H1 (cell line): Measurements from ENCODE around the gene RASAL2. TPM values are rescaled to one million over a fixed set of nuclear protein-coding genes. Genes with fewer than 3 reads are reported as not detected.
A peak's percentile ranks its signal among the peaks of the same experiment; 100 is the strongest.

Experiments used
- CTCF ChIA-PET: fragments of 300-600 bp; sonication (Branson Sonifier 250); formaldehyde crosslinking; loops from one replicate; lab custom pipeline; 2021; ENCODE audit not compliant: partially characterized antibody; lab: Charles Lee
- POLR2A ChIA-PET: fragments of 300-600 bp; sonication (Branson Sonifier 250); formaldehyde crosslinking; loops from one replicate; lab custom pipeline; 2021; ENCODE audit warnings: inconsistent platforms; ENCODE audit not compliant: partially characterized antibody; lab: Charles Lee
- DNase-seq, 2 experiments: peaks; one replicate each; pipeline versions ENCODE4 v3.0.0 to v3.0.0-alpha.2; 2010 to 2022; ENCODE audit warnings: low spot score in 2 of 2, low read depth in 1 of 2, mixed read lengths in 1 of 2
- FAIRE-seq: peaks from 2 replicates; lab custom pipeline; 2011; peaks lifted over from hg19 to GRCh38; lab: Jason Lieb, UNC
- H2AFZ ChIP-seq: 2 replicates; pipeline ENCODE4 v1.8.1; 2012; ENCODE audit warnings: low read length, inconsistent platforms
- H2AK5ac ChIP-seq: 2 replicates; pipeline ENCODE4 v1.6.1; 2013; ENCODE audit warnings: low read depth, low read length
- H2BK120ac ChIP-seq: replicated peaks from 2 replicates; pipeline ENCODE3; 2013; ENCODE audit warnings: low read depth, low read length, inconsistent platforms
- H2BK12ac ChIP-seq: 2 replicates; pipeline ENCODE4 v1.6.1; 2013; ENCODE audit warnings: low read depth, low read length
- H2BK15ac ChIP-seq: 2 replicates; pipeline ENCODE4 v1.6.1; 2013; ENCODE audit warnings: low read length
- H2BK20ac ChIP-seq: 2 replicates; pipeline ENCODE4 v1.6.1; 2013; ENCODE audit warnings: low read length
- H2BK5ac ChIP-seq: 2 replicates; pipeline ENCODE4 v1.6.1; 2013; ENCODE audit warnings: low read depth, low read length
- H3K14ac ChIP-seq: 2 replicates; pipeline ENCODE4 v1.6.1; 2013; ENCODE audit warnings: inconsistent platforms; ENCODE audit not compliant: insufficient read length
- H3K18ac ChIP-seq: 2 replicates; pipeline ENCODE4 v1.6.1; 2013; ENCODE audit warnings: low read length; ENCODE audit errors: extremely low read depth
- H3K23ac ChIP-seq: 2 replicates; pipeline ENCODE4 v1.6.1; 2013; ENCODE audit warnings: inconsistent platforms; ENCODE audit not compliant: insufficient read length
- H3K23me2 ChIP-seq: 2 replicates; pipeline ENCODE4 v1.6.1; 2013; ENCODE audit warnings: low read depth, low read length
- H3K27ac ChIP-seq: 2 replicates; pipeline ENCODE4 v1.6.1; 2011; ENCODE audit warnings: low read depth, low read length, inconsistent platforms
- H3K27me3 ChIP-seq, 4 experiments: replicated peaks in 1 of 4; 1 replicate in 1 of 4; 2 replicates in 3 of 4; pipeline versions ENCODE4 v1.6.1 to v1.8.1; 2011 to 2013; ENCODE audit warnings: low read length in 3 of 4, mild to moderate bottlenecking in 3 of 4, inconsistent platforms in 2 of 4, mixed read lengths in 2 of 4, moderate library complexity in 1 of 4; ENCODE audit not compliant: control insufficient read depth in 3 of 4, insufficient read depth in 3 of 4; ENCODE audit errors: extremely low read depth in 1 of 4
- H3K36me3 ChIP-seq, 4 experiments: 2 replicates each; pipeline versions ENCODE4 v1.6.1 to v1.8.1; 2011 to 2013; ENCODE audit warnings: mild to moderate bottlenecking in 4 of 4, low read length in 3 of 4, moderate library complexity in 2 of 4, control low read depth in 1 of 4, inconsistent platforms in 1 of 4; ENCODE audit not compliant: insufficient read depth in 4 of 4, control insufficient read depth in 2 of 4
- H3K4ac ChIP-seq: replicated peaks from 2 replicates; pipeline ENCODE3; 2013; ENCODE audit warnings: low read length, low read depth, mixed read lengths, inconsistent platforms; ENCODE audit not compliant: insufficient read length
- H3K4me1 ChIP-seq, 4 experiments: replicated peaks in 1 of 4; 1 replicate in 1 of 4; 2 replicates in 3 of 4; pipeline versions ENCODE4 v1.6.1 to v1.8.1; 2011 to 2013; ENCODE audit warnings: low read length in 3 of 4, inconsistent platforms in 2 of 4, mixed read lengths in 1 of 4; ENCODE audit not compliant: insufficient read depth in 4 of 4, control insufficient read depth in 3 of 4
- H3K4me2 ChIP-seq, 2 experiments: 2 replicates each; pipeline versions ENCODE4 v1.6.1 to v1.8.1; 2011 to 2013; ENCODE audit warnings: low read depth in 2 of 2, low read length in 2 of 2, control low read depth in 1 of 2, inconsistent platforms in 1 of 2, mild to moderate bottlenecking in 1 of 2; ENCODE audit not compliant: insufficient read depth in 1 of 2
- H3K4me3 ChIP-seq, 4 experiments: fragments of 200-600, 300-600 bp in 1 of 4; sonication (generic), shearing (Covaris generic), sonication (Bioruptor Twin) in 1 of 4; 2 replicates each; pipeline versions ENCODE4 v1.5.1 to v1.8.1; 2011 to 2016; ENCODE audit warnings: low read length in 4 of 4, low read depth in 3 of 4, control low read depth in 2 of 4, inconsistent platforms in 2 of 4, mild to moderate bottlenecking in 2 of 4, mixed read lengths in 1 of 4, moderate library complexity in 1 of 4; ENCODE audit not compliant: insufficient read depth in 2 of 4; ENCODE audit errors: extremely low read depth in 1 of 4
- H3K56ac ChIP-seq: replicated peaks from 2 replicates; pipeline ENCODE3; 2013; ENCODE audit warnings: low read depth, mild to moderate bottlenecking, mixed read lengths, low read length, inconsistent platforms; ENCODE audit not compliant: insufficient read length
- H3K79me1 ChIP-seq: 2 replicates; pipeline ENCODE4 v1.6.1; 2013; ENCODE audit warnings: low read depth, low read length, control low read depth
- H3K79me2 ChIP-seq, 2 experiments: 2 replicates each; pipeline versions ENCODE4 v1.6.1 to v1.8.1; 2012 to 2013; ENCODE audit warnings: low read length in 2 of 2, mild to moderate bottlenecking in 2 of 2, inconsistent platforms in 1 of 2; ENCODE audit not compliant: insufficient read depth in 2 of 2, control insufficient read depth in 1 of 2
- H3K9ac ChIP-seq, 4 experiments: replicated peaks in 1 of 4; 1 replicate in 1 of 4; 2 replicates in 3 of 4; pipeline versions ENCODE4 v1.6.1 to v1.8.1; 2011 to 2013; ENCODE audit warnings: low read depth in 3 of 4, low read length in 3 of 4, control low read depth in 2 of 4, mild to moderate bottlenecking in 2 of 4, moderate library complexity in 2 of 4, inconsistent platforms in 1 of 4; ENCODE audit errors: extremely low read depth in 1 of 4
- H3K9me3 ChIP-seq, 2 experiments: 2 replicates each; pipeline versions ENCODE4 v1.6.1 to v1.8.1; 2012 to 2013; ENCODE audit warnings: mild to moderate bottlenecking in 2 of 2, moderate library complexity in 2 of 2, control low read depth in 1 of 2, inconsistent platforms in 1 of 2, low read depth in 1 of 2, low read length in 1 of 2, mixed read lengths in 1 of 2; ENCODE audit not compliant: insufficient read depth in 2 of 2
- H4K20me1 ChIP-seq, 2 experiments: replicated peaks in 1 of 2; 2 replicates each; pipeline versions ENCODE3 to v1.8.1; 2011 to 2013; ENCODE audit warnings: inconsistent platforms in 2 of 2, low read length in 2 of 2, mild to moderate bottlenecking in 1 of 2; ENCODE audit not compliant: insufficient read depth in 2 of 2, control insufficient read depth in 1 of 2
- H4K5ac ChIP-seq: 2 replicates; pipeline ENCODE4 v1.6.1; 2013; ENCODE audit warnings: low read length, low read depth, mixed read lengths, inconsistent platforms; ENCODE audit not compliant: insufficient read length
- H4K8ac ChIP-seq: 2 replicates; pipeline ENCODE4 v1.8.0; 2013; ENCODE audit warnings: mild to moderate bottlenecking, moderate library complexity, low read length, inconsistent platforms; ENCODE audit not compliant: insufficient read depth; ENCODE audit errors: extremely low read depth
- H4K91ac ChIP-seq: replicated peaks from 2 replicates; pipeline ENCODE3; 2013; ENCODE audit warnings: low read length, mixed read lengths, inconsistent platforms; ENCODE audit not compliant: insufficient read length
- CBX8 ChIP-seq: fragments of 300-800, 300-1000 bp; sonication (generic); IDR thresholded peaks from 2 replicates; pipeline ENCODE4 v1.7.1; 2016; ENCODE audit warnings: low read depth, low read length, borderline replicate concordance
- CHD2 ChIP-seq: IDR thresholded peaks from 2 replicates; pipeline ENCODE4 v1.6.1; 2012; ENCODE audit warnings: low read length, improper control_type of control experiment
- CREB1 ChIP-seq: IDR thresholded peaks from 2 replicates; pipeline ENCODE4 v1.6.1; 2012; ENCODE audit warnings: inconsistent platforms
- EGR1 ChIP-seq: IDR thresholded peaks from 2 replicates; pipeline ENCODE4 v1.6.1; 2011; ENCODE audit warnings: low read depth, low read length, borderline replicate concordance
- EP300 ChIP-seq, 2 experiments: IDR thresholded peaks; 1 replicate in 1 of 2; 2 replicates in 1 of 2; pipeline ENCODE4 v1.6.1; 2011 to 2012; ENCODE audit warnings: low read depth in 2 of 2, low read length in 2 of 2, mild to moderate bottlenecking in 2 of 2, borderline replicate concordance in 1 of 2, inconsistent platforms in 1 of 2, moderate library complexity in 1 of 2
- RFX5 ChIP-seq: IDR thresholded peaks from 2 replicates; pipeline ENCODE4 v1.6.1; 2011; ENCODE audit warnings: low read depth, low read length, improper control_type of control experiment, borderline replicate concordance
- SIN3A ChIP-seq, 2 experiments: IDR thresholded peaks in 1 of 2; conservative IDR thresholded peaks in 1 of 2; 2 replicates each; pipeline ENCODE4 v1.6.1; 2011 to 2012; ENCODE audit warnings: low read length in 2 of 2, improper control_type of control experiment in 1 of 2, low read depth in 1 of 2, mild to moderate bottlenecking in 1 of 2
- SP1 ChIP-seq: IDR thresholded peaks from 2 replicates; pipeline ENCODE4 v1.6.1; 2011; ENCODE audit warnings: low read depth, low read length
- SRF ChIP-seq: IDR thresholded peaks from 2 replicates; pipeline ENCODE4 v1.6.1; 2011; ENCODE audit warnings: mild to moderate bottlenecking, low read depth, low read length, moderate library complexity
- TAF1 ChIP-seq: IDR thresholded peaks from 2 replicates; pipeline ENCODE4 v1.6.1; 2011; ENCODE audit warnings: mild to moderate bottlenecking, low read depth, low read length
- TCF12 ChIP-seq: IDR thresholded peaks from 2 replicates; pipeline ENCODE4 v1.6.1; 2011; ENCODE audit warnings: low read depth, mild to moderate bottlenecking, low read length
- YY1 ChIP-seq: IDR thresholded peaks from 2 replicates; pipeline ENCODE4 v1.6.1; 2011; ENCODE audit warnings: low read depth, mild to moderate bottlenecking, low read length
- WGBS, 2 experiments: shearing (Covaris generic) in 1 of 2; methylation state at CpG; one replicate each; pipeline versions ENCODE4 v1.1.6 to v1.1.7; 2013 to 2015; ENCODE audit warnings: low lambda C conversion rate in 2 of 2, mixed read lengths in 2 of 2, inconsistent platforms in 1 of 2, low coverage in 1 of 2, missing lambda C conversion rate in 1 of 2; ENCODE audit not compliant: insufficient replicate concordance in 2 of 2, insufficient coverage in 1 of 2, insufficient read length in 1 of 2; ENCODE audit errors: extremely low coverage in 1 of 2, missing lambda C conversion rate in 1 of 2; 5-methylcytosine and 5-hydroxymethylcytosine counted together
- polyA plus RNA-seq, 7 experiments: library from polyadenylated mRNA; depleted of rRNA in 3 of 7; stranded (reverse) in 5 of 7; unstranded in 2 of 7; fragments of >200 nt in 5 of 7; fragments of 200-250 nt in 2 of 7; gene quantifications; 1 replicate in 5 of 7; 2 replicates in 1 of 7; 4 replicates in 1 of 7; pipeline versions ENCODE4 v1.2.1 to v1.2.3, GENCODE V29; 2011 to 2013; ENCODE audit warnings: missing spikeins in 2 of 7, mixed read lengths in 2 of 7
- total RNA-seq: library from RNA; stranded (reverse); fragmentation: NEBNext Ultra II Directional; extraction: Animal tissue kit (Norgen Biotek cat#: 25700); gene quantifications from 2 replicates; pipeline ENCODE4 v1.2.1, GENCODE V29; 2021
- TF ChIP-seq, protein P1 (sequence below): IDR thresholded peaks from 2 replicates; pipeline ENCODE4 v1.6.1; 2012; ENCODE audit warnings: inconsistent platforms

RASAL2 gene
- total and polyA plus RNA-seq, 2 of the 8 experiments (the other 6 are each of a cell fraction or from before 2014, with no cell fraction given), result 15.9 to 32.5 TPM

DNA sequence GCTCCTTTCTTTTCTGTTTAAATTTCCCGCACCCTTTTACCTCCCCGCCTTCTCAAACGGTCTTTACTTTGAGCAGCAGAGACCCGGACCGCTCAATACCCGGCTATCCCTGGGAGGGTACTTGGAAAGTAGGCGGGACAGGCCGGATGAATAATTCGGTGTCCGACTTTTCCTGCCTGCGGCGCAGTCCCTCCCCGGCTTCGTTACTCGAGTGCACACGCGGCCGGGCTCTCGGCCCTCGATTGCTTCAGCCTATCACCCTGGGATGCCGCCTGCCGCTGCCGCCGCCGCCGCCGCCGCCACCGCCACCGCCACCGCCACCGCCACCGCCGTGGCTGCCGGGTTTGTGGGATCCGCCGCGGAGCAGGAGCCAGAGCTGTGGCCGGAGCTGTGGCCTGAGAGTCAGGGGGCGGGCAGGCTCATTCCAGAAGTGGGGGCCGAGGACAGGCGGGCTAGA, 382 bp upstream of the RASAL2 start:
- Histone ChIP-seq H3K23me2 (peaks cover 8% of the 10 kb centered on the region; the same call in 1 of the 2 replicates), H4K20me1 (peaks cover 5% of the 10 kb centered on the region in 2 experiments), H3K23ac (no peak overlapping the region), H3K27ac (peak overlapping the region; percentile 54; the same call in 1 of the 2 replicates), H3K27me3 (no peaks in the 10 kb centered on the region), H3K56ac (peak overlapping the region; percentile 88), H2BK5ac (peak overlapping the region; percentile 79), H3K4me1 (peaks cover 0 to 9% (median 8%) of the 10 kb centered on the region in 4 experiments; a peak in 5 of 7 replicates), H4K91ac (peak overlapping the region; percentile 51), H3K4me2 (peak overlapping the region; percentile 81 to 95), H2BK120ac (no peak overlapping the region), H4K8ac (peak overlapping the region; percentile 92), H3K14ac (no peak overlapping the region), H2BK12ac (no peak overlapping the region), H2BK15ac (no peak overlapping the region), H3K79me1 (peaks cover 3% of the 10 kb centered on the region; the same call in 1 of the 2 replicates), H3K18ac (peak overlapping the region; percentile 48; the same call in 1 of the 2 replicates), H3K4ac (no peak overlapping the region), H3K36me3 (no peaks in the 10 kb centered on the region), H4K5ac (peak overlapping the region; percentile 93), H3K4me3 (peak overlapping the region; percentile 82 to 100 (median 92)), H3K9me3 (no peaks in the 10 kb centered on the region), H3K79me2 (peaks cover 3 to 41% of the 10 kb centered on the region in 2 experiments; a peak in 3 of 4 replicates), H2AK5ac (no peak overlapping the region), H3K9ac (peak overlapping the region; percentile 72 to 96 (median 76)), H2AFZ (peak overlapping the region; percentile 45), H2BK20ac (no peak overlapping the region)
- FAIRE-seq (no peak), DNase-seq (peak; percentile 86 to 87)
- ChIA-PET POLR2A (interaction anchor here (0.5 to 2.1 kb wide), 13 partner anchors 18 to 812 kb away, joined by 3 to 14 read pairs (median 3); no protein-coding TSS in a partner anchor), CTCF (interaction anchor here (0.9 to 4.4 kb wide), 15 partner anchors 8 to 207 kb away, joined by 3 to 20 read pairs (median 4); no protein-coding TSS in a partner anchor)
- WGBS, 2 experiments, result 0% methylated on average over 21 of the region's 42 CpGs; no CpG with 5 or more reads in 1 of the 2 experiments
- TF ChIP-seq CREB1 (peak; percentile 84), CHD2 (no peak), SP1 (peak; percentile 74; the same call in 1 of the 2 replicates), RFX5 (no peak), TCF12 (0 out of 2 replicates have a peak, but pooled peaks have one; percentile 7), CBX8 (no peak), EP300 (IDR thresholded peaks at IDR 0.05; ENCODE audit: borderline replicate concordance in 1 of 2, low read depth in 2 of 2, low read length in 2 of 2) (peak in 1 of 2 experiments; percentile 60; a peak in 1 of 3 replicates), SRF (peak; percentile 93), YY1 (peak; percentile 71; the same call in 1 of the 2 replicates), SIN3A (conservative IDR thresholded peaks at IDR 0.05 in 1 of 2, IDR thresholded peaks at IDR 0.05 in 1 of 2; ENCODE audit: low read depth in 1 of 2, low read length in 2 of 2) (peak; percentile 60 to 87; a peak in 2 of 4 replicates), TAF1 (peak; percentile 63; the same call in 1 of the 2 replicates), EGR1 (peak; percentile 62; the same call in 1 of the 2 replicates)
- TF ChIP-seq, protein P1, sequence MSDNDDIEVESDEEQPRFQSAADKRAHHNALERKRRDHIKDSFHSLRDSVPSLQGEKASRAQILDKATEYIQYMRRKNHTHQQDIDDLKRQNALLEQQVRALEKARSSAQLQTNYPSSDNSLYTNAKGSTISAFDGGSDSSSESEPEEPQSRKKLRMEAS, result peak; percentile 97
